LNCaP clone FGC (cell line): Measurements from ENCODE around the gene FMNL3.

Experiments used
- DNase-seq: peaks from one replicate; pipeline ENCODE4 v3.0.0-alpha.2; 2011; ENCODE audit warnings: low read depth
- H3K4me3 ChIP-seq: 2 replicates; pipeline ENCODE4 v1.5.1; 2011; ENCODE audit warnings: mild to moderate bottlenecking, low read depth, low read length, control low read depth
- TF ChIP-seq, protein P1 (sequence below): IDR thresholded peaks from 2 replicates; pipeline ENCODE4 v1.5.1; 2012; ENCODE audit warnings: mild to moderate bottlenecking; ENCODE audit not compliant: control insufficient read depth, insufficient read depth; ENCODE audit errors: extremely low read depth

Gene FMNL3

DNA sequence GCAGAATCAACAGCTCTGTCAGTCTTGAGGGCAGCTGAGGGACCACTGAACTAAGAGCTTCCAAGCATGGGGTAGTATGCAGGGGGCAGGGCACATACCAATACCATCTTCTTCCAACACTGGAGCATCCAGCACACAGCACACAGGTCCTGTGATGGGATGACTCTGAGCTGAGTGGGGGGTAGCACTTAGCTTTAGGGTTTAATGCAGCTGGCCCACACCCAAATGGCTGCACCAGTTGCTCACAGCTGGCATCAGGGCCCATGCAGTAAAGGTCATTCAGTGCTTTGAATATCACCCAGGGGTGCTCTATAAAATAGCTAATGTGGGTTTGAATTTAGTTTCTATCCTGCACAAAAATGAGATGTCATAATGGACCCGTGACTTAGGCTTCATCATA, 103.5 kb downstream of the FMNL3 start:
- H3K4me3 ChIP-seq: no peak overlapping the region
- no peak for DNase-seq
- TF ChIP-seq, protein P1, sequence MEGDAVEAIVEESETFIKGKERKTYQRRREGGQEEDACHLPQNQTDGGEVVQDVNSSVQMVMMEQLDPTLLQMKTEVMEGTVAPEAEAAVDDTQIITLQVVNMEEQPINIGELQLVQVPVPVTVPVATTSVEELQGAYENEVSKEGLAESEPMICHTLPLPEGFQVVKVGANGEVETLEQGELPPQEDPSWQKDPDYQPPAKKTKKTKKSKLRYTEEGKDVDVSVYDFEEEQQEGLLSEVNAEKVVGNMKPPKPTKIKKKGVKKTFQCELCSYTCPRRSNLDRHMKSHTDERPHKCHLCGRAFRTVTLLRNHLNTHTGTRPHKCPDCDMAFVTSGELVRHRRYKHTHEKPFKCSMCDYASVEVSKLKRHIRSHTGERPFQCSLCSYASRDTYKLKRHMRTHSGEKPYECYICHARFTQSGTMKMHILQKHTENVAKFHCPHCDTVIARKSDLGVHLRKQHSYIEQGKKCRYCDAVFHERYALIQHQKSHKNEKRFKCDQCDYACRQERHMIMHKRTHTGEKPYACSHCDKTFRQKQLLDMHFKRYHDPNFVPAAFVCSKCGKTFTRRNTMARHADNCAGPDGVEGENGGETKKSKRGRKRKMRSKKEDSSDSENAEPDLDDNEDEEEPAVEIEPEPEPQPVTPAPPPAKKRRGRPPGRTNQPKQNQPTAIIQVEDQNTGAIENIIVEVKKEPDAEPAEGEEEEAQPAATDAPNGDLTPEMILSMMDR: no peak

DNA sequence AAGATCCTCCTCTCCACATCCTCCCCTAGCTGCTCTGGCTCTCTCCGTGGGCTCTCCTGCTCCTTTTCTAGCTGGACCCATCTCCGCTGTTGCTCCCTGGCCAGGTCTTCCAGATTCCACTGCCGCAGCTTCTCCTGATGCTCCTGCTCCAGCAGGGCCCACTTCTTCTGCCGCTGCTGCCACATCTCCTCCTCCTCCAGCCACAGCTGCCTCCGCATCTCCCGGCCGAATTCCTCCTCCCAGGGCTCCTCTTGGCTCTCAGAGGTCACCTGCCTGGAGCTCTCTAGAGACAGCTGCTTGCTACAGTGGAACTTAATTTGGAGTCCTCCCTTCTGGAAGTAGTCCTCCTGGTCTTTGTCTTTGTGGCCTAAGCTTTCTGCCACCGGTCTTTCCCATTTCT, 107.2 kb downstream of the FMNL3 start:
- H3K4me3 ChIP-seq: no peak overlapping the region
- TF ChIP-seq, protein P1: no peak
- DNase-seq: no peak

DNA sequence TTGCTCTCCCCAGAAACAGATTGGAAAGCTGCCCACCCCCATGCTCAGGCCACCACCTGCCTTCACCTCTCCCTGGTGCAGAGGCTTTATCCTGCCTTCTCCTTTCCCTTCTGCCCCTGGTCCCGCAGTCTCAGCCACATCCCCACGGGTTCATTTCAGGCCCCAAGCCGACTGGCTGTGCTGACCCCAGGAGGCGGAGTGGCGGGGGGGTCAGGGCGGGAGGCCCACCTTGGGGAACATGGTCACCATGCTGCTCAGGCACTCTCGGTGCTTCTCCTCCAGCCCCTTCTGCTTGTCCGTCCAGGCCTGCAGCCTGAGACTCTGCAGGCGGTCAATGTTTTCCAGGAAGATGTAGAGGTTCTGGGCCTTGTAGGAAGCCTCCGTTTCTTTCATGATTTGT, 108.7 kb downstream of the FMNL3 start:
- TF ChIP-seq, protein P1: no peak
- H3K4me3 ChIP-seq: no peak overlapping the region
- DNase-seq: no peak

DNA sequence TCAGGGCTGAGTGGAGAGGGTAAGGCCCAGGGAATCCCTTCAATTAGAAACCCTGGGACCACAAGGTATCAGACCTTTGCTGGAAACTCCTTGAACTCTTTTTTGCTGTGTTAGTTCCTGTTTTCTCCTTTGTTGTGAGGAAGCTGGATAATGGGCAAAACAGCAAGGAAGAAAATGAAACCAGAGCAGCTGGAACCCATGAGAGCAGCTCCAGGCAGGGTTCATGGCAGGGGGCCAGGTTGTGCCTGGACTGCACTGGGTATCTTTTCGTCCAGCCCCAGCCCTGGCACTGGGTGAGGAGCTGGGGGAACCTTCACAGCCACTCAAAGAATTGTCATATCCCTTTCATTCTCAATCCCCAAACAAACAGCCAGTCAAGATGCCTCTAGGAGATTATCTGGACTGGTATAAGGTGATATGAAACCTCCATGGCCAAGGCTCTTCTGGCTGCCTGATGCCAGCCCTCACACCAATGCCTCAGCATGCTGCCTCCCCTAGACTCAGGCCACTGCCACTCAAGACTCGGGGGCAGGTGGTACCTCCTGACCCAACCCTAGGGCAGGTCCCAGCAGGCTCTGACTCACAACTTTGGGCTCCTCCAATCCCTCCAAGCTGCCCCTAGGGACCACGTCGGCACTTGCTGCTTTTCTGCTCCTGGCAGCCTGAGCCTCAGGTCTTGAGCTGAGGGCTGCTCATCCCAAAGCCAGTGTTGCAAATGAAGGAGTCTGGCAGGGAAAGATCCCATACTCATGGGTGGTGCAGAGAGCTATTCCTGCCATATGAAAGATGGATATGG, 118.3 kb downstream of the FMNL3 start:
- DNase-seq: no peak
- H3K4me3 ChIP-seq: no peak overlapping the region
- TF ChIP-seq, protein P1: no peak

DNA sequence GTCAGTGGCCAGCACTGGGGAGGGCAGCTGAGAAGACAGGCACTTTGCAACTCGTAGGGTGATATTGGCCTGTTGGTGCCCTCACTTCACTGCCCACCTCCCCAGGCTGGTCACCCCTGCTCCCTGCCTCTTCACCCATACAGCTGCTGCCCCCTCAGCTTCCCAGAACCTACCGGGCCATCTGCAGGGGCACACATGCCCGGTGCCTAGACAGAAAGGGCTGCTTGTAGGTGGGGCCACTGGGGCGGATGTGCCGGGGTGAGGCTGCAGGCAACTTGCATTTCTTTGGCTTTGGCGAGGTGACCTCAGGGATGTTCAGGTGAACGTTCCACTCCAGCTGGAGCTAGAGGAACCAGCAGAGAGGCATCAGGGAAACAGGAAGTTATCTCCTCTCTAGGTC, 118.9 kb downstream of the FMNL3 start:
- DNase-seq: no peak
- no peak overlapping the region for H3K4me3 ChIP-seq

DNA sequence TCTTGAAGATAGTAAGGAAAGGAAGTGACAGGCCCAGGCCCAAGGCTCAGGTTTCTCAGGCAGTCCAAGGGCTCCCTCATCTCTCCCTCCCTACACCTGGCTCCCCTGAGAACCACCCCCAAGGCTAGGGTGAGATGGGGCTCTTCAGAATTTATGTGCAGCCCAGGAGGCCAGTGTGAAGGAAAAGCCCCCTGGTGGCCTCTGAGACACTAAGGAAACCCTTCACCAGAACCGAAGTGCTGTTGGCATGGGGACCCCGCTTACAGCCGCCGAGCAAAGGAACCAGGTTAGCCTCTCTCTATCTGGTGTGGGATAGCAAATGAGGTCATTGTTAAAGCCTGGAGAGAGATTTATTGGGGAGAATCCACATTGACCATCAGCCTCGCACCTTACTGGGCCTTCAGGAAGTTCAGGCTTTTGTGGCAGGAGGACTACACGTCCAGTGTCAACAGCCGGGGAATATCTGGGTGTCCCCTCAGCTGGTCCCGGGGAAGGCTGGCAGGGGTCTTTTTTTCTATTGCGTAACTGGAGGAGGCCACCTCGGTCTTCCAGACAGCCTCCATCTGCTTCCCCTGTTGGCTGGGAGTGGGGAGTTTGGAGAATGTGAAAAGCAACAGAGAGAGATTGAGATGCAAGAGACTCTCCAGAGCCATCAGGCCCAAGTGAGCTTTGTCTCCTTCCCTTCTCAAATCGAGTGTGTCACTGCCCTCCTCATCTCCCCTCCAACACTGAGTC, 119.9 kb downstream of the FMNL3 start:
- DNase-seq: no peak
- H3K4me3 ChIP-seq: no peak overlapping the region
- TF ChIP-seq, protein P1: no peak

More for the DNA sequence above, 118.9 kb downstream of the FMNL3 start:
- TF ChIP-seq, protein P1: no peak
